IPS-NIHi7 (cell line): Measurements from ENCODE around the gene LMCD1.
A peak's percentile ranks its signal among the peaks of the same experiment; 100 is the strongest.

Experiments used
- DNase-seq: peaks from one replicate; pipeline ENCODE4 v3.0.0; 2012; ENCODE audit warnings: mixed read lengths; ENCODE audit errors: extremely low spot score

The LMCD1 gene

GRCh38 chr3:8484409-8485140, 17.0 kb upstream of the LMCD1 start:
- no peak for DNase-seq

GRCh38 chr3:8485141-8485870, 16.3 kb upstream of the LMCD1 start:
- no peak for DNase-seq

- DNase-seq, result no peak
Measured at GRCh38 chr3:8485943-8486342, 15.7 kb upstream of the LMCD1 start.

GRCh38 chr3:8486434-8486833, 15.2 kb upstream of the LMCD1 start:
- DNase-seq, result no peak

GRCh38 chr3:8486936-8487335, 14.7 kb upstream of the LMCD1 start:
- no peak for DNase-seq

GRCh38 chr3:8488411-8488810, 13.2 kb upstream of the LMCD1 start:
- DNase-seq, result no peak

- no peak for DNase-seq
Measured at GRCh38 chr3:8488877-8489276, 12.7 kb upstream of the LMCD1 start.

- no peak for DNase-seq
Measured at GRCh38 chr3:8489278-8489792, 12.3 kb upstream of the LMCD1 start.

- DNase-seq, result no peak
Measured at GRCh38 chr3:8490079-8490552, 11.5 kb upstream of the LMCD1 start.

- no peak for DNase-seq
Measured at GRCh38 chr3:8491271-8492144, 10.1 kb upstream of the LMCD1 start.

- DNase-seq, result no peak
Measured at GRCh38 chr3:8492744-8493511, 8.7 kb upstream of the LMCD1 start.

- DNase-seq, result no peak
Measured at GRCh38 chr3:8493744-8494143, 7.9 kb upstream of the LMCD1 start.

GRCh38 chr3:8494327-8494726, 7.3 kb upstream of the LMCD1 start:
- peak; percentile 26 for DNase-seq

GRCh38 chr3:8497582-8497981, 4.0 kb upstream of the LMCD1 start:
- no peak for DNase-seq

GRCh38 chr3:8499181-8499611, 2.4 kb upstream of the LMCD1 start:
- DNase-seq, result peak; percentile 24

- DNase-seq, result peak; percentile 23
Measured at GRCh38 chr3:8500319-8500988, 1.2 kb upstream of the LMCD1 start.

GRCh38 chr3:8500989-8501370, 643 bp upstream of the LMCD1 start:
- DNase-seq, result no peak

GRCh38 chr3:8503461-8503860, 1.8 kb downstream of the LMCD1 start:
- no peak for DNase-seq

- no peak for DNase-seq
Measured at GRCh38 chr3:8503871-8504610, 2.4 kb downstream of the LMCD1 start.

GRCh38 chr3:8504611-8504973, 3.0 kb downstream of the LMCD1 start:
- DNase-seq, result no peak
